HepG2 (cell line): ENCODE measurements around the gene CDKN3. TPM values are rescaled to one million over a fixed set of nuclear protein-coding genes. Genes with fewer than 3 reads are reported as not detected.

ENCODE experiments used
- BHLHE40 ChIP-seq: IDR thresholded peaks from 2 replicates; pipeline ENCODE4 v1.6.1; 2011; ENCODE audit warnings: low read length, improper control_type of control experiment
- EP300 ChIP-seq, 3 experiments: sonication (generic) in 1 of 3; formaldehyde crosslinking in 1 of 3; IDR thresholded peaks; 2 replicates each; pipeline versions ENCODE4 v1.5.1 to v1.6.1; 2011 to 2020; ENCODE audit warnings: low read depth in 2 of 3, low read length in 2 of 3, borderline replicate concordance in 1 of 3, improper control_type of control experiment in 1 of 3, mild to moderate bottlenecking in 1 of 3, missing genetic modification reagents in 1 of 3, moderate library complexity in 1 of 3
- ETV6 ChIP-seq: sonication (generic); formaldehyde crosslinking; conservative IDR thresholded peaks from 2 replicates; pipeline ENCODE4 v1.4.0; 2020; ENCODE audit warnings: missing genetic modification reagents
- FOSL1 ChIP-seq: sonication (generic); formaldehyde crosslinking; IDR thresholded peaks from 2 replicates; pipeline ENCODE4 v1.9.0; 2021; ENCODE audit warnings: missing genetic modification reagents, borderline replicate concordance
- HNRNPL ChIP-seq: fragments of 200-400 bp; formaldehyde crosslinking; IDR thresholded peaks from 2 replicates; pipeline ENCODE4 v1.6.1; 2017; ENCODE audit warnings: mild to moderate bottlenecking, low read depth, low read length
- RARG ChIP-seq: sonication (generic); formaldehyde crosslinking; IDR thresholded peaks from 2 replicates; pipeline ENCODE4 v1.4.0; 2020; ENCODE audit warnings: low read depth, mild to moderate bottlenecking, missing genetic modification reagents
- SAFB2 ChIP-seq: sonication (generic); formaldehyde crosslinking; IDR thresholded peaks from 2 replicates; pipeline ENCODE4 v1.5.1; 2020; ENCODE audit warnings: missing genetic modification reagents, low read depth, mild to moderate bottlenecking, borderline replicate concordance
- SCMH1 ChIP-seq: sonication (generic); formaldehyde crosslinking; IDR thresholded peaks from 2 replicates; pipeline ENCODE4 v1.9.0; 2021; ENCODE audit warnings: missing genetic modification reagents, mild to moderate bottlenecking, borderline replicate concordance
- SIN3B ChIP-seq: fragments of 150-350 bp; IDR thresholded peaks from 2 replicates; pipeline ENCODE4 v1.6.1; 2014; ENCODE audit warnings: low read length
- SMC3 ChIP-seq: IDR thresholded peaks from 2 replicates; pipeline ENCODE4 v1.6.1; 2011; ENCODE audit warnings: low read length, improper control_type of control experiment
- XRCC5 ChIP-seq: fragments of 200-400 bp; formaldehyde crosslinking; optimal IDR thresholded peaks from 2 replicates; pipeline ENCODE3; 2017; ENCODE audit warnings: mild to moderate bottlenecking, low read length
- ZC3H13 ChIP-seq: sonication (generic); formaldehyde crosslinking; IDR thresholded peaks from 2 replicates; pipeline ENCODE4 v1.8.1; 2023; ENCODE audit warnings: mild to moderate bottlenecking, missing genetic modification reagents, moderate library complexity
- ZMAT3 ChIP-seq: sonication (generic); formaldehyde crosslinking; conservative IDR thresholded peaks from 2 replicates; pipeline ENCODE4 v1.7.0; 2021; ENCODE audit warnings: missing genetic modification reagents
- ZNF510 ChIP-seq: sonication (generic); formaldehyde crosslinking; IDR thresholded peaks from 2 replicates; pipeline ENCODE4 v1.4.0; 2020; ENCODE audit warnings: low read depth, mild to moderate bottlenecking, missing genetic modification reagents
- ZNF660 ChIP-seq: sonication (generic); formaldehyde crosslinking; IDR thresholded peaks from 2 replicates; pipeline ENCODE4 v1.5.1; 2020; ENCODE audit warnings: mild to moderate bottlenecking, low read depth, missing genetic modification reagents, borderline replicate concordance
- polyA plus RNA-seq, 8 experiments: library from polyadenylated mRNA; depleted of rRNA in 3 of 8; stranded (reverse) in 7 of 8; unstranded in 1 of 8; fragments of >200 nt; fragmentation: Illumina TruSeq in 4 of 8; extraction: Trizol in 4 of 8; gene quantifications; 2 replicates each; pipeline versions ENCODE4 v1.2.1 to v1.2.3, GENCODE V29; 2011 to 2016; ENCODE audit warnings: low read depth in 4 of 8, missing spikeins in 1 of 8, mixed read lengths in 1 of 8; ENCODE audit not compliant: insufficient read depth in 1 of 8
- total RNA-seq, 5 experiments: library from RNA; depleted of rRNA; stranded (reverse); fragments of >200 nt; fragmentation: Illumina TruSeq; extraction: Trizol; gene quantifications; 2 replicates each; pipeline ENCODE4 v1.2.3, GENCODE V29; 2016; ENCODE audit warnings: low read depth in 1 of 5
- TF ChIP-seq, protein P1 (sequence below): sonication (generic); formaldehyde crosslinking; IDR thresholded peaks from 2 replicates; pipeline ENCODE4 v1.4.0; 2020; ENCODE audit warnings: missing genetic modification reagents
- TF ChIP-seq, protein P2 (sequence below): sonication (generic); formaldehyde crosslinking; IDR thresholded peaks from 2 replicates; pipeline ENCODE4 v1.5.0; 2020; ENCODE audit warnings: mild to moderate bottlenecking, missing genetic modification reagents
- TF ChIP-seq, protein P3 (sequence below): IDR thresholded peaks from 2 replicates; pipeline ENCODE4 v1.6.1; 2016; ENCODE audit warnings: missing compliant biosample characterization, missing genetic modification reagents, borderline replicate concordance
- TF ChIP-seq, protein P4 (sequence below): sonication (generic); formaldehyde crosslinking; IDR thresholded peaks from 2 replicates; pipeline ENCODE4 v1.4.0; 2020; ENCODE audit warnings: mild to moderate bottlenecking, missing genetic modification reagents
- TF ChIP-seq, protein P5 (sequence below): sonication (generic); formaldehyde crosslinking; IDR thresholded peaks from 2 replicates; pipeline ENCODE4 v1.4.0; 2020; ENCODE audit warnings: missing genetic modification reagents

CDKN3 gene
- total and polyA plus RNA-seq, 2 of the 13 experiments (the other 11 are each of a cell fraction or from before 2014, with no cell fraction given) = 63.0 to 88.9 TPM

DNA sequence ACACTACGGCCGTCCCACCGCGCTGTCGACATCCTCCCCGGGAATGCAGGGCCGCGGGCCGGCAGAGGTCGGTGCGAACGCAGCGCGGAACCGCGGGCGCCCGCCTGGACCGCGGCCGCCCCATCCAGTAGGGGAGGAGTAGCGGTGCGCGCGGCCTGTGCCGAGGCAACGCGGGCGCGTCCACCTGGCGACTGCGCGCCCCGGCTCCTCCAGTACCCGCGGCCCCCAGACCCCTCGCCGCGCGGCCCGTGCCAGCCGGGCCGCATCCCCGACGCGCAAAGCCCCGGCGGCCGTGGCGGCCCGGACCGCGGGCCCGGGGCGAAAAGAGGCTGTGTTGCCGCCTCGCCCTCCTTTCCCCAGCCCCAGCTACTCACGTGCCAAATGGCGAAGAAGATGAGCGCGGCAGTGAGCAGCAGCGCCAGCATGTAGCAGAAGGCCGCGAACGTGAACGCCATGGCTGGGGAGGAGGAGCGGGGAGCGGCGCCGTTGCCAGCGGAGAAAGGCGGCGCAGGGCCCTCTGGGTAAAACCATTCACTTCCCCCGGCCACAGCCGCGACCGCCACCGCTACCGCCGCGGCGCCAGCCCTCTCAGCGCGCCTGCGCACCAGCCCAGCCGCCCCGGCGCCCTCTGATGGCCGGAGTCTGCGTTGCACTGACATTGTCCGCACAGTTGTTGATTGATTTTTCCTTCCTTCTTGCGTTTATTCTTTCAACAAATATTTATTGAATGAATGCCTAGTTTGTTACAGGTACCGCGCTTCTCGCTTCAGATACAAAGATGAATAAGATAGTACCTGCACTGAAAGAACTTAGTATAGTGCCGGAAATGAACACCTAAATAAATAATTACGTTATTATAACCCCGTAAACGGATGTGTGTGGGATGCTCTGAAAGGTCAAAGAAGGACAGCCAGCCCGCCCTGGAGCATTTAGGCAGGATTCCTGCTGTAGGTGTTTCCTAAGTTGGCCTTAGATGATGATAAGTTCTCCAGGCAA lies 44.4 kb downstream of the CDKN3 start, which contains the start of gene CNIH1 (continued):
- TF ChIP-seq, protein P1, sequence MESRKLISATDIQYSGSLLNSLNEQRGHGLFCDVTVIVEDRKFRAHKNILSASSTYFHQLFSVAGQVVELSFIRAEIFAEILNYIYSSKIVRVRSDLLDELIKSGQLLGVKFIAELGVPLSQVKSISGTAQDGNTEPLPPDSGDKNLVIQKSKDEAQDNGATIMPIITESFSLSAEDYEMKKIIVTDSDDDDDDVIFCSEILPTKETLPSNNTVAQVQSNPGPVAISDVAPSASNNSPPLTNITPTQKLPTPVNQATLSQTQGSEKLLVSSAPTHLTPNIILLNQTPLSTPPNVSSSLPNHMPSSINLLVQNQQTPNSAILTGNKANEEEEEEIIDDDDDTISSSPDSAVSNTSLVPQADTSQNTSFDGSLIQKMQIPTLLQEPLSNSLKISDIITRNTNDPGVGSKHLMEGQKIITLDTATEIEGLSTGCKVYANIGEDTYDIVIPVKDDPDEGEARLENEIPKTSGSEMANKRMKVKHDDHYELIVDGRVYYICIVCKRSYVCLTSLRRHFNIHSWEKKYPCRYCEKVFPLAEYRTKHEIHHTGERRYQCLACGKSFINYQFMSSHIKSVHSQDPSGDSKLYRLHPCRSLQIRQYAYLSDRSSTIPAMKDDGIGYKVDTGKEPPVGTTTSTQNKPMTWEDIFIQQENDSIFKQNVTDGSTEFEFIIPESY = peak; percentile 5; the same call in 1 of the 2 replicates
- TF ChIP-seq ZC3H13 (CRISPR knock-in tag) (no peak), EP300 (IDR thresholded peaks at IDR 0.05; ENCODE audit: low read depth in 2 of 2, low read length in 2 of 2) (peak in 1 of 2 experiments; percentile 3; a peak in 1 of 4 replicates), EP300 (CRISPR knock-in tag; IDR thresholded peaks at IDR 0.05; ENCODE audit: borderline replicate concordance) (no peak), SAFB2 (CRISPR knock-in tag) (peak; percentile 94; the same call in 1 of the 2 replicates), HNRNPL (0 out of 2 replicates have a peak, but pooled peaks have one; percentile 49), XRCC5 (peak; percentile 84), RARG (CRISPR knock-in tag) (no peak), SCMH1 (CRISPR knock-in tag) (no peak), ZMAT3 (CRISPR knock-in tag) (no peak), FOSL1 (CRISPR knock-in tag) (no peak), BHLHE40 (peak; percentile 79), ZNF660 (no peak), SMC3 (peak; percentile 37; the same call in 1 of the 2 replicates), ETV6 (CRISPR knock-in tag) (no peak), ZNF510 (CRISPR knock-in tag) (no peak), SIN3B (no peak)
- TF ChIP-seq, protein P2, sequence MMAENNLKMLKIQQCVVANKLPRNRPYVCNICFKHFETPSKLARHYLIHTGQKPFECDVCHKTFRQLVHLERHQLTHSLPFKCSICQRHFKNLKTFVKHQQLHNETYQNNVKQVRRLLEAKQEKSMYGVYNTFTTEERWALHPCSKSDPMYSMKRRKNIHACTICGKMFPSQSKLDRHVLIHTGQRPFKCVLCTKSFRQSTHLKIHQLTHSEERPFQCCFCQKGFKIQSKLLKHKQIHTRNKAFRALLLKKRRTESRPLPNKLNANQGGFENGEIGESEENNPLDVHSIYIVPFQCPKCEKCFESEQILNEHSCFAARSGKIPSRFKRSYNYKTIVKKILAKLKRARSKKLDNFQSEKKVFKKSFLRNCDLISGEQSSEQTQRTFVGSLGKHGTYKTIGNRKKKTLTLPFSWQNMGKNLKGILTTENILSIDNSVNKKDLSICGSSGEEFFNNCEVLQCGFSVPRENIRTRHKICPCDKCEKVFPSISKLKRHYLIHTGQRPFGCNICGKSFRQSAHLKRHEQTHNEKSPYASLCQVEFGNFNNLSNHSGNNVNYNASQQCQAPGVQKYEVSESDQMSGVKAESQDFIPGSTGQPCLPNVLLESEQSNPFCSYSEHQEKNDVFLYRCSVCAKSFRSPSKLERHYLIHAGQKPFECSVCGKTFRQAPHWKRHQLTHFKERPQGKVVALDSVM (CRISPR knock-in tag) = 0 out of 2 replicates have a peak, but pooled peaks have one; percentile 51
- TF ChIP-seq, protein P3, sequence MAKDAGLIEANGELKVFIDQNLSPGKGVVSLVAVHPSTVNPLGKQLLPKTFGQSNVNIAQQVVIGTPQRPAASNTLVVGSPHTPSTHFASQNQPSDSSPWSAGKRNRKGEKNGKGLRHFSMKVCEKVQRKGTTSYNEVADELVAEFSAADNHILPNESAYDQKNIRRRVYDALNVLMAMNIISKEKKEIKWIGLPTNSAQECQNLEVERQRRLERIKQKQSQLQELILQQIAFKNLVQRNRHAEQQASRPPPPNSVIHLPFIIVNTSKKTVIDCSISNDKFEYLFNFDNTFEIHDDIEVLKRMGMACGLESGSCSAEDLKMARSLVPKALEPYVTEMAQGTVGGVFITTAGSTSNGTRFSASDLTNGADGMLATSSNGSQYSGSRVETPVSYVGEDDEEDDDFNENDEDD (CRISPR knock-in tag) = peak; percentile 59; the same call in 1 of the 2 replicates
- TF ChIP-seq, protein P4, sequence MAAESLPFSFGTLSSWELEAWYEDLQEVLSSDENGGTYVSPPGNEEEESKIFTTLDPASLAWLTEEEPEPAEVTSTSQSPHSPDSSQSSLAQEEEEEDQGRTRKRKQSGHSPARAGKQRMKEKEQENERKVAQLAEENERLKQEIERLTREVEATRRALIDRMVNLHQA (CRISPR knock-in tag) = no peak
- TF ChIP-seq, protein P5, sequence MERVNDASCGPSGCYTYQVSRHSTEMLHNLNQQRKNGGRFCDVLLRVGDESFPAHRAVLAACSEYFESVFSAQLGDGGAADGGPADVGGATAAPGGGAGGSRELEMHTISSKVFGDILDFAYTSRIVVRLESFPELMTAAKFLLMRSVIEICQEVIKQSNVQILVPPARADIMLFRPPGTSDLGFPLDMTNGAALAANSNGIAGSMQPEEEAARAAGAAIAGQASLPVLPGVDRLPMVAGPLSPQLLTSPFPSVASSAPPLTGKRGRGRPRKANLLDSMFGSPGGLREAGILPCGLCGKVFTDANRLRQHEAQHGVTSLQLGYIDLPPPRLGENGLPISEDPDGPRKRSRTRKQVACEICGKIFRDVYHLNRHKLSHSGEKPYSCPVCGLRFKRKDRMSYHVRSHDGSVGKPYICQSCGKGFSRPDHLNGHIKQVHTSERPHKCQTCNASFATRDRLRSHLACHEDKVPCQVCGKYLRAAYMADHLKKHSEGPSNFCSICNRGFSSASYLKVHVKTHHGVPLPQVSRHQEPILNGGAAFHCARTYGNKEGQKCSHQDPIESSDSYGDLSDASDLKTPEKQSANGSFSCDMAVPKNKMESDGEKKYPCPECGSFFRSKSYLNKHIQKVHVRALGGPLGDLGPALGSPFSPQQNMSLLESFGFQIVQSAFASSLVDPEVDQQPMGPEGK = no peak
